Activated gamma-delta T cell treated with anti-CD3 and anti-CD28 coated beads, Interleukin-2, amount 50 U/mL, for 16 hours (primary cell): ENCODE measurements around the gene ENG.
"Not testable (repeated sequence)": the region's sequence is repeated elsewhere in the genome, so short reads cannot be mapped to it uniquely, and the experiment has no call there.

ENCODE experiments used
- DNase-seq: peaks from one replicate; pipeline ENCODE4 v3.0.0-alpha.2; 2020; ENCODE audit warnings: low read depth

Gene ENG

DNA sequence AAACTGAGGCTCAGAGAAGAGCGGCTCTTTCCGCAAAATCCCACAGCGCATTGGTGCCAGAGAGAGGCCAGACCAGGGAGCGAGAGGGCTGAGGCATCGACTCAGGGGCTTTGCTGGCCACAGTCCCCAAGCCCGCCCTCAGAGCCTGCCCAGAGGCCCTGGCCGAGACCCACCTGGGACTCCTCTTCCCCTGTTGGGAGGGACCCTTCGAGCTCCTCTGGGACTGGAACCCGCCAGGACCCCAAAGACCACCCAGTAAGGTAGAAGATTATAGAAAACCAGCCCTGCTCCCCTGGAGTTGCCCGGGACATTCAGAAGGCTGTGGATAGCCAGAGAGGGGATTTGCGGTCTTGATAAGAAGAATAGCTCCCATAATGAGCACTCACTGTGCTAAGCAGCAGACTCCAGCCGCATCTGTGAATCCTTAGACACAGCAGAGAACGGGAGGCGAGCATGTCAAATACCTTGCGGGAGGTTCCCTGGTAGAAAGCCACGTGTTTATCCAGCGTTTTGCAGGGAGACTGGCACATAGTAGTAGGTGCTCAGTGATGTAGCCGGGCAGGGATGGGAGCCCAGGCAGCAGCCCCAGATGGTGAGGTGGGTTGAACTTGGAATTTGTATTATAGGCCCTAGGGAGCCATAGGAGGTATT lies 23.7 kb upstream of the ENG start:
- DNase-seq = no peak

DNA sequence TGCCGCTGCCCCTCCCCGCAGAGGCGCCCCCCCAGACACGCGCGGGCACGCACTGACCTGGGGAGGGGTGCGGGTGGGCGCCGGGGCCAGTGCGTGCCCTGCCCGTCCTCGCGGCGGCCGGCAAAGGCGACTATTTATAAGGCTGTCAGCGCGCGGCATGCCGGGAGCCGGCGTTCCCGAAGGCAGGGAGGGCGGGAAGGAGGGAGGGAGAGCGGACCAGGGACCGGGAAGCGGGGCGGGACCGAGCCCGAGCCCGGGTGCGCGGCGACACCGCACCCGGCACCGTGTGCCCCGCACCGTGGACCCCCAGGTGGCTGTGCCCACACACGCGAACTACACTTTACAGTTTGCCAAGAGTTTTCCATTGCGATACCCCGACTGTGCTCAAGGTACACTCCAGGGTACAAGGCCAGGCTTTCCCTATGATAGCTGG lies 23.1 kb upstream of the ENG start, which contains the start of gene AK1:
Gene AK1, minus strand, starts transcription at position 110 of the 433 bp plus-strand sequence. CDS start 3,058 bp downstream, outside the sequence.
- DNase-seq = no peak

DNA sequence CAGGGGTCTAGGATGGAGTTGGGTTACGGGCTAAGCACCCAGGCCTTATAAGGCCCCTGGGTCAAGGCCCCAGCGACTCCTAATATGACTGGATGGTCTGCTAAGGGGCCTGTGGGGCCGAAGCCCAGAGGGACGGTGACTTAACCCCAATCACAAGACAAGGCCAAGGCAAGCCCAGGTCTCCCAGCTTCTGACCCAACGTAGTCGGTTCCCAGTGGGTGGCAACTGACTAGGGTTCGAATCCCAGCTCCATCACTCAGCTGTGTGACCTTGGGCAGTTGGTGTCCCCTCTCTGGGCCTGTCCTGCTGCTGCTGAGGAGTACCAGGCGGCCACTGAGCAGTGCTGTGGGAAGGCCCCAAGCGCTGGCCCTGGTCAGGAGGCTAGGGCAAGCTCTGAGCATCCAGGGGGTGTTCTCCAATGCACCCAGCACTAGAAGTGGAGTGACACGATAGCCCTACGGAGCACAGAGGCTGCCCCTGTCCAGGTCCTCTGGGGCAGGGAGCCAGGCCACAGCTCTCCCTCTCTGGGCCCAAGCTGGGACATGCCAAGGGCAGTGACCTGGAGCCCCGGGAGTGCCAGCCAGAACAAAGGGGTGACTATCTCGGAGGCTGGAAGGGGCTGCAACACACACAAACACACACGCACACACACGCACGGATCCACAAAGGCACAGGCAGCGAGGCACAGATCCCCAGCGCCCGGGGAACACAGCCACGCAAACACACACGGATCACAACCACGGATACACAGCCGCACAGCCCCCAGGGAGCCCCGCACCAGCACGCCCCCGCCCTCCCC lies 22.5 kb upstream of the ENG start:
- no peak for DNase-seq

DNA sequence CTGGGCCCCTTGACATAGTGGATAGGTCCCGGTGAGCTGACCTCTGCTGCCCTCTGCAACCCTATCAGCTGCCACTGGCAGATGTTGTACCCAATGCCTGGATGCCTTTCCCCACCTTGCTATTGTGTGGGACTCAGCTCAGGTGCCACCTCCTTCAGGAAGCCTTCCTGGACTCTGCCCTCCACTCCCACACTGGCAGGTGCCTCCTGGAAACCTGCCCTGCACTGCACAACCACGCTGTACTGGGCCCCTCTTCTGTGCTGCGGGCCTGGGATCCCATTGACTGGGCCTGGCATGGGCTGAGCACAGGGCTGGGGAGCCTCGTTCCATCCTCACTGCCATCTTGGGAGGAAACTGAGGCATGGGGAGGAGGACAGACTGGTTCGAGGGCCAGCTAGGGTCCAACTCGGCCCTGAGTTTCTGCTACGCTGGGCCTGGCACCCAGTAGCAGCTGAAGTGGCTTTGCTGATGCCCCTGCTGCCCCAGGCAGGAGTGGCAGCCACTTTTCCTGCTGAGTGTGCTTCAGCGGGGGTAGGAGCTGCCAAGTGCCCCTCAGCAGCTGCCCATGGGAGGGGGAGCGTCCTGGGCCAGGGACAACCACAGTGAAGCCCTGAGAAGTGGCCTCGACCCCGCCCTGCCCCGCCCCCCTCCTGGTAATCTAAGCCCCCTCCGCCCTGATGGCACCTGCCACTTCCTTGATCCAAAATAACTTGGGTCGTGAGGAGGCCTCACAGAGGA lies 21.7 kb upstream of the ENG start:
- DNase-seq = no peak

DNA sequence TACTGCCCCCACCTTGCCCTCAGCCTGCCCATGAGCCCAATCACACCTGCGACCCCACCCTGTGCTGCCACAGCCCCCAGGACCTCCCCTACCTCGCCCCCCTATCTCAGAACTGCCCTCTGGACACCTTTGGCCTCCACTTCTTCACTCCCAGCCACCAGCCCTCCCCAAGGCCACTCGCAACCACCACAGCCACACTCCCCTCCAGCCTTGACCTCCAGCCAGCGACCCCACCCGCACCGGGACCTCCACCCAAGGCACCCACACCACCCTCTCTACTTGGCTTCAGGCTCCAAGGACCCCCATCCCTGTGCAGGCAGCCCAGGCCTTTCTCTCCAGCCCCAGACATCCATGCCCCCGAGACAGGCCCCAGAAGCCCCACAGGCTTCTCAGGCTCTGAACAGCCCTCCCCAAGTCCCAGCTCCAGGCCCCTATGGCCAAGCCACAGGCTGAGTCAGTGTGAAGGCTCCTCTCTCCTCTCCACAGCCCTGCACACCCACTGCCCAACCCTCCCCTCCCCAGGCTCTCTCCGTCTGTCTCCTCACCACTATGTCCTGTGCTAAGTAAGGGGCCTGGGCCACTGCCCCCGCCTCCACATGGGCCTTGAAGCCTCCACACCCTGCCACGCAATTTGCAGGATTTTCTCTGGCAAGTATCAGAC lies 21.0 kb upstream of the ENG start:
- DNase-seq = no peak

DNA sequence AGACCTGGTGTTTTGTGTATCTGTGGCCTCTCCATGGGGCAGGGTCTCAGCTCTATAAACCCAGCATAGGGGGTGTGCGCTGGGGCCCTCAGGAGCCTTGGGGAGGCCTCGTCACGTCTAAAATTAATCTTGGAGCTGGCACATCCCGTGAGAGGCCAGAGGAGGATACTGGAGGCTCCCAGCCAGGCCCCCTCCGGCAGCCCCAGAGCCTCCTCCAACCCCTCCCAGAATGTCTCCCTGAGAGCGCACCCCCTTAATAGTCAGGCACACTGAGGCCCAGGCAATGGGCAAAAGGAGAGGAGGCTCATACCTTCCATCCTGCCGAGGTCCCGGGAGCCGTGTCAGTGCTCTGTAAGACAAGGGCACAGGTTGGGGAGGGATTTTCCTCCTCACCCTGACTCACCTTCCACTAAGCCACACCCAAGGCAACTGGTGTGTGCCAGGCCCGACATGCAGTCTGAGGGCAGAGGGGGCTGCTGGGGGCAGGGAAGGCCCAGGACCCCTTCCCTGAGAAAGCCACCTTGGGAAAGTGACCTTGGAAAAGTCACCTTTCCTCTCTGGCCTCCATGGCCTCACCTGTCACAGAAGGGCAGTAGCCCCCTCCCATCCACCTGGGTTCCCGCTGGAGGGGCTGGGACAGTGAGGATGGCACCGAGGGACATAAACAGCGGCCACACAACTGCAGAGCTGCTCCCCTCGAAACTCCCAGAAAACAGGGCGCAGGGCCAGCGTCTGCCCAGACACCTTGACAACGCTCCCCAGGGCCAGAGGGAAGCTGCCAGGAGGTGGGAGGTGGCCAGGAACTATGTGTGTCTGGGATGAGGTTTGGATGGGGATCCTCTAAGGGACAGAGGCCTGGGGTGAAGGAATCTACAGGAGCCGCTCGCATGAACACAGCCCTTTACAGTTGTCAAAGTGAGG lies 20.1 kb upstream of the ENG start:
- DNase-seq = no peak

DNA sequence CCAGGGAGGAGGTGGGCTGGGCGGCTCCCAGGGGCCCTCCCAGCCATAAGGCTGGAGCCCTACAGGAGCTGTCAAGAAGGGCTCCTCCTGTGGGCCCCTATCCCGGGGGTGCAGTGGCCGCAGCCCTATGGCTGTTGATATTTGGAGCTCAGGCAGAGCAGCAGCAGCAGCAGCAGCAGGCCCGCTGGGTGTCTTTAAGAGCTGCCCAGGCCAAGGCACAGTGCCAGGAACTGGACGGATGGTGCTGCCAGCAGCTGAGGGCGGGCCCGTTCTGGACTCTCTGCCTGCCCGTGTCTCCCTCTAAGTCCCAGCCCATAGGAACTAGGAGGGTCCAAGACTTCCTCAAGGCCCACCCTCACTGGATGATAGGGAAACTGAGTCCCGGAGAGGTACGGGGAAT lies 19.4 kb upstream of the ENG start:
- no peak for DNase-seq

DNA sequence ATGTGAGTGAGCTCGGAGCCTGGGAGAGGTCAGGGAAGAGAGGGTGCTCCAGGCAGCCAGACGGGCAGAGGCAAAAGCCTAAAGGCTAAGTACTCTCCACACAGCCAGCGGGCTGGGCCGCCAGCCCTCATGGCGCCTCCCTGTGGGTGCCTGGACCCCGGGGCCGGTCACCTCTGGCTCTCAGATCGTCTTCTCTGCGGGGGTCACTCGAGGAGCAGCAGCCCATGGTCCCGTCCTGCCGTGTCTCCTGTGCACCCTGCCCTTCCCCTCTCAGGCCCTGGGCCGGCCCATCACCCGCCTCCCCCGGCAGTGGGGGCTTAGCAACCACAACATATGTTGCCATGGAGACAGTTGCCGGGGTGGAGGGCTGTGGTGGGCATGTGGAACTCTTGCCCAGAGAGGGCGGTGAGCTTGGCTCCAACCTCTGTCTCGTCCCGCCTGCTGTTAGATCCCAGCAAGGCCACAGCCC lies 18.8 kb upstream of the ENG start:
- no peak for DNase-seq

DNA sequence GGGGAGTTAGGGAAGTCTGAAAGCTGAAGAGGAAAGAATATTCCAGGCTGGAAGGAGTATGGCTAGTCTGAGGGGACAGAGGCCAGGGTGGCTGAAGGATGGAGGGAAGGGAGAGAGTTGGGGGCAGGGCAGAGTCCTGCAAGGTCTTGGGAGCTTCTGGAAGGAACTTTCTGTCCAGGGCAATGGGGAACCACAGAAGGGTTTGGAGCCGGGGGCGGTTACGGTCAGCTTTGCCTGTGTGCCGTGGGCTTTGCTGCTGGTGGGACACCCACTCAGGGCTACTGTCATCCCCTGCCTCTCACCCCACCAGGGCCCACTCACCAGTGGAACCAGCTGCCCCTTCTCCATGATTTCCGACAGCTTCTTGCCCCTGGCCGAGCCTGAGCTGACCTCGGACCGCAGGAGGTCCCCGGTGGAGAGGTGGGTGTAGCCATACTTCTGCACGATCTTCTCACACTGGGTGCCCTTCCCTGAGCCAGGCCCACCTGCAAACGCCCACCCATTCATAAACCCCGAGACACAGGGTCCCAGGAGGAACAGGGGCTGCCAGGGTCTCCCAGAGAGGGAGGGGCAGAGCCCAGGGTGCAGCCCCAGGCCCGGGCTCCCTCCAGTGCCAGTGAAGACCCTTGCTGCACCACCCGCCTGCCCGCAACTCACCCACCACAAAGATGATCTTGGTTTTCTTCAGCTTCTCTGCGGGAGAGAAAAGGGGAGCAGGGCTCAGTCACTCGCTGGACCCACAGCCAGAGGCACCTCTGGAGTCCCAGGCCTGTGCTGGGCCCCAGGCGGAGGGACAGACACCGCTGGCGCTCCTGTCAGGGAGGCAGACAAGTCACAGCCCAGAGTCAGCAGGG lies 18.1 kb upstream of the ENG start:
- no peak for DNase-seq

DNA sequence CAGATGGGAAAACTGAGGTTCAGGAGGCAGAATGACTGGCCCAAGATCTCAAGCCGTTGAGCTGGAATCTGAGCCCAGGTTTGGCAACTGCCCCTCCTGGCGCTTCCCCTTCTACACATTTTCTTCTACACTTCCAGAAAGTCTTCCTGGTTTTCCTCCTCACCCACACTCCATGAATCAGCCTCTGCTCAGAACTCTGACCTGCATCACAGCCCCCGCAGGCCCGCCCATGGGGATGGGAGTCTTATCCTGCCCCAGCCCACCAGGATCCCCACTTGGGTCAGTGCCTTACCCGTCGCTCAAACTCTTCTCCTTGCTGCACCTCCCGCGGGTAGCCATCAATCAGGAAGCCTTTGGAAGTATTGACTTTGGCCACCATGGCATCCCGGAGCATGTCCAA lies 17.1 kb upstream of the ENG start:
- DNase-seq = no peak

DNA sequence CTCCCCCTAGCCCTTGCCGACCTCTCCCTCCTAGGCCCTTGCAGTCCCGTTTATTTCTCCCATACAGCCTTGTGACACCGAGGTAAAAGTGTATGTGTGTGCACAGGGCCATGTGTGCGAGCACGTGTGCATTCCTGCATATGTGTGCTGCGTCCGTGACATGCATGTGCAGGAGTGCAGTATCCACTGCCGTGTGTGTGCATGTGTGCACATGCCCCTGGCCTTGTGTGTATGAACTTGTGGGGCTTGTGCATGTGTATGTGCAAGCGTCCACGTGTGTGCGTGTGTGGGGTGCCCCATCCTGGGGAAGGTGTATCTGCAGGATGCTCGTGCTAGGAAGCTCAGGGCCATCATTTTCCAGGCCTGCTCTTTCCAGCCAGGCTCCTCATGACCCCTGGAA lies 16.4 kb upstream of the ENG start:
- no peak for DNase-seq

DNA sequence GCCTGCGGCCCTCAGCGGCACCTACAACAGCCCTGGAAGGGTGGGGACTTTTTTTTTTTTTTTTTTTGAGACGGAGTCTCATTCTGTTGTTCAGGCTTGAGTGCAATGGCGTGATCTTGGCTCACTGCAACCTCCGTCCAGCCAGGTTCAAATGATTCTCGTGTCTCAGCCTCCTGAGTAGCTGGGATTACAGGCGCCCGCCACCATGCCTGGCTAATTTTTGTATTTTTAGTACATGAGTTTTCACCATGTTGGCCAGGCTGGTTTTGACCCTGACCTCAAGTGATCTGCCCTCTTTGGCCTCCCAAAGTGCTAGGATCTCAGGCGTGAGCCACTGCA lies 15.7 kb upstream of the ENG start:
- not testable (repeated sequence) for DNase-seq

DNA sequence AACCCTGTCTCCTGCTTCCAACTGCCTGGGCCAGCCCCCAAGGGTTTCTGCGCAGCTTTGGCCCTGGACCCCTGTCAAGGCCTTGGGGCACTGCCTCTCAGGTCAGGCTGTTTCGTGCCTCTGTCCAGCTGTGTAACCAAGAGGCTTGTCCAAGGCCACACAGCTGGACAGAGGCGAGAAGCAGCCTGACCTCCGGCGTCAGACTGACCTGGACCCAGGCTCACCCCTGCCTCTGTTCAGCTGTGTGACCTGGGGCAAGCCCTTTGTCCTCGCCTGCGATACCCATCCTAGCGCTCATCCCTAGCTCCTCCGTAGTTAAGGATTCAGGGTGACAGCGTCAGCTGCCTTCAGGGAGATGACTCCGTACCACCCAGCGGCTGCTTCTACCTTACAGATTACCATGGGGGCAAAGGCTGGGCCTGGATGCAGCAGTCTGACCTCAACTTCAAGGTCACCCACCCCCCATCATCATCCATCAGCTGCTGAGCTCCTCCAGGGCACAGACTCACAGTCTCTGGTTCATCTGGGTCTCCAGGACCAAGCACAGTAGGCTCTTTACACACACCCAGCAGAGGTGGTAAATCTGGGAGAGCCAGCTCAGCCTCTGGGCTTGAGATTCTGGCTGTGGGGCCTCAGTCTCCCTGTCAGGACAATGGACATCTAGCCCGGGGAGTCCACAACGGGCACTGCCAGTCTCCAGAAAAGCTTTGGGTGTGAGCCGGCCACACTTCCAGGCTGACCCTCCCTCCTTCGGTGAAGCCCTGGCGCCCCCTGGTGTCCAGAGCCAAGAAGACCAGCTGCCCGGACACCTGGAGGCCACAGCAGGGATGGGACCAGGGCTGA lies 15.1 kb upstream of the ENG start:
- DNase-seq = peak; percentile 71

DNA sequence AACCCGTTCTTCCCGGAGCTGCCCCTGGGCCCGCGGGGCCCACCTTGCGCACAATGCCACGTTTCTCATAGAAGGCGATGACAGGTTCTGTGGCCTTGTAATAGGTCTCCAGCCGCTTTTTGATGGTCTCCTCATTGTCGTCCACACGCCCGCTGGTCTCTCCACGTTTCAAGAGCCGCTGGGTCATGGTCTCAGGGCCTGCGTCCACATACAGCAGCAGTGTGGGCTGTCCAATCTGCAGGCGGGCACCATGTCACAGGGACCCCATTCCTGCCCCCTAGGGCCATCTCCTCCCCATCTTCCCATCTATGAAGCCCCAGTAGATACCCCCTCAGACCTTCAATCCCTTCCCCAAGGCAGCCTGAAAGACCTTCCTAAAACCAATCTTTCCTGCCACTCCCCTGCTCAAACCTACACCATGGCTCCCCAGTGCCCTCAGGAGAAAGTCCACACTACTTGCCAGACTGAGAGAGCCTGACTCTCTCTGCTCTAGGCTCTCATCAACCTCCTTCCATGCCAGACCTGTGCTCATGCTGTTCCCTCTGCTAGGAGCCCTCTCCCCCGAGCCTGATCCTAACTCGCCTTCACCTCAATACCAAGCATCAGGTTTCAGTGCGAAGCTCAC lies 13.9 kb upstream of the ENG start:
- DNase-seq = no peak

DNA sequence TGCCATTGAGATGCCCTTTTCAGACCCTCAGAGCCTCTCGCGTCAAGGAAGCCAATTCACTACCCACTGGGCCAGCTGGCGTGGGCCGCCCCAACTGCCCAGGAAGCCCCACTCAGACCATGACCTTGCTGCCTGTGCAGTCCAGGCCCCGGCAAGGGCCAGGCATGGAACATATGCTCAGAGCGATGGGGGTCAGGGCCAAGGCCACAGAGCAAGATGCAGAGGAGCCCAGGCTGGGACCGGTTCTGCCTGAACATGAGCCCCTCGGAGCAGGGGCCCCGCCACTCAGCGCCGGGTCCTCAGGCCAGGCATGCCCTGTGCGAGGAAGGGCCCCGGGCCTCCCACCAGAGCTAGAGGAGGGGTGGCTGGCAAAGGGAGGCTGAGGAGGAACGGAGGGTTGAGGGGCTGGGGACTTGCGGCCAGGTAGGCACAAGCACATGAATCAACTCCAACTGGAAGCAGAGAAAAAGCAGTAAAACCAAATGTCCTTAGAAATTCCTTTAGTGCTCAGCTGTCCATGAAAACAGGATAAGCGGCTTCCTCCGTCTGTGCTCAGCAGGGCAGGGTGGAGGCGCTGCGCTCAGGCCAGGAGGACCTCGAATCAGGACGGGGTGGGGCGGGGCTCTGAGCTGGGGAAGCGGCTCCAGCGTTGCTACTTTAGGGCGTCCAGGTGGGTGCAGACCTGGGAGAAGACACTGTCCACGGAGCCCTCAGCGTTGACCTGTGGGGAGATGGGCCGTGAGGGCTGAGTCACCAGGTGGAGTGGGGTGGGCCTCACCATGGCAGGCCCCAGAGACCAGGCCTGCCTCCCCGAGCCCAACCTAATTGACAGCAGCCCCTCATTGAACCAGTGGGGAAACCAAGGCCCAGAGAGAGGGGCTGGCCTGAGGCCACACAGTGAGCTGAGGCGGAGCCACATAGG lies 13.2 kb upstream of the ENG start:
- DNase-seq = no peak

DNA sequence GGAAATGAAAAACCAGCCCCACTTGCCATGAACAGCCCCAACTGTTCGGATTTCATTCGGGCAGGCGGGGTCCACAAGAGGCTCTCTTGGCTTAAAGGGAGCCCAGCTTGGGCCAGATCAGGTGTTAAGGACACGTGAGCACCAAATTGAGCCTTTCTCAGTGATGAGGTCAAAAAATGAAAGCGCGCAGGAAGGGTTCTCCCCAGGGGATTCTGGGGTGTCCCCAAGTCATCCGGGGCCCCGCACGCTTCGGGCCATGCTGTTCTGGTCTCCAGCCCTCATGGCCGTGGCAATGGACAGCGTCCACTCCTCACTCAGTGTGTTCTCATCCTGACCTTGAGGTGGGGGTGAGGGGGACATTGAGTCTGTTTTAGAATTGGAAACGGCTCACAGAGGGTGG lies 12.1 kb upstream of the ENG start:
- no peak for DNase-seq

DNA sequence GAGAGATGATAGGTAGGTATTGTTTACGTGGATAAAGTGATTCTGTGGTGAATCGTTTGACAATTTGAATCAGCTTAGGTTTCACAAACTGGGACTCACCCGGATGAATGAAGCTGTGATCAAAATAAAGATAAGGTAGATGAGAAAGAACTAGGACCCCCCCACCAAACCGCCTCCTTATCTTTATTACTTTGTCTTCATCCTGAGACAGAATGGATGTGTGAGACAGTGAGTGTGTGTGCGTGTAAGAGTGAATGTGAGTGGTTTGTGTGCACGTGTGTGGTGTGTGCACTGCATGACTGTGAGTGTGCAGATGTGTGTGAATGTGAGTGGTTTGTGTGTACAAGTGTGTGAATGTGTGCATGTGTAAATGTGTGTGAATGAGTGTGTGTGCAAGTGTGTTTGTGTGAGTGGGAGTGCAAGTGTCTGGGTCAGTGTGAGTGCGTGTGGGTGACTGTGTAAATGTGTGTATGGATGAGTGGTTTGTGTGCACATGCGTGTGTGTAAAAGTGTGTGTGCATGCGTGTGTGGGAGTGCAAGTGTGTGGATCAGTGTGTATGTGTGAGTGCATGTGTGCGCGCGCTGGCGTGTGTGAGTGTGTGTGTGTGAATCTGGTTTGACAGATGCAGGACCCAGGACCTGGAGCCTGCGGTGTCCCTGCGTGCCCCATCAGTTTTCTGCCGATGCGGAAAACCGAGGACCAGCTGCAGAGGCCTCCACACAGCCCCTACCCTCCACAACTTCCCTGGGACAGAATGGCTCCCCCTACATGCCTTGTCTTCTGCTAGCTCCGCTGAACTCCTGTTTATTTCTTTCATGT lies 11.4 kb upstream of the ENG start:
- no peak for DNase-seq
